HepG2 (cell line): ENCODE measurements around the gene NHLH2. TPM values are rescaled to one million over a fixed set of nuclear protein-coding genes. Genes with fewer than 3 reads are reported as not detected.

Source experiments
- MIER2 ChIP-seq: IDR thresholded peaks from 2 replicates; pipeline ENCODE4 v1.6.1; 2016; ENCODE audit warnings: missing biosample characterization, missing genetic modification reagents
- RFX3 ChIP-seq: IDR thresholded peaks from 2 replicates; pipeline ENCODE4 v1.6.1; 2016; ENCODE audit warnings: missing biosample characterization, missing genetic modification reagents
- STAT5B ChIP-seq: sonication (generic); formaldehyde crosslinking; IDR thresholded peaks from 2 replicates; pipeline ENCODE4 v1.4.0; 2020; ENCODE audit warnings: missing genetic modification reagents
- TBX3 ChIP-seq: fragments of 450-650 bp; IDR thresholded peaks from 2 replicates; pipeline ENCODE4 v1.6.1; 2017; ENCODE audit warnings: antibody characterized with exemption, mild to moderate bottlenecking, inconsistent platforms, borderline replicate concordance
- polyA plus RNA-seq, 8 experiments: library from polyadenylated mRNA; depleted of rRNA in 3 of 8; stranded (reverse) in 7 of 8; unstranded in 1 of 8; fragments of >200 nt; fragmentation: Illumina TruSeq in 4 of 8; extraction: Trizol in 4 of 8; gene quantifications; 2 replicates each; pipeline versions ENCODE4 v1.2.1 to v1.2.3, GENCODE V29; 2011 to 2016; ENCODE audit warnings: low read depth in 4 of 8, missing spikeins in 1 of 8, mixed read lengths in 1 of 8; ENCODE audit not compliant: insufficient read depth in 1 of 8
- total RNA-seq, 5 experiments: library from RNA; depleted of rRNA; stranded (reverse); fragments of >200 nt; fragmentation: Illumina TruSeq; extraction: Trizol; gene quantifications; 2 replicates each; pipeline ENCODE4 v1.2.3, GENCODE V29; 2016; ENCODE audit warnings: low read depth in 1 of 5
- TF ChIP-seq, protein P1 (sequence below): sonication (generic); formaldehyde crosslinking; IDR thresholded peaks from 2 replicates; pipeline ENCODE4 v1.4.0; 2020; ENCODE audit warnings: mild to moderate bottlenecking, missing genetic modification reagents

NHLH2 gene
- total and polyA plus RNA-seq, 2 of the 13 experiments (the other 11 are each of a cell fraction or from before 2014, with no cell fraction given), result not detected

DNA sequence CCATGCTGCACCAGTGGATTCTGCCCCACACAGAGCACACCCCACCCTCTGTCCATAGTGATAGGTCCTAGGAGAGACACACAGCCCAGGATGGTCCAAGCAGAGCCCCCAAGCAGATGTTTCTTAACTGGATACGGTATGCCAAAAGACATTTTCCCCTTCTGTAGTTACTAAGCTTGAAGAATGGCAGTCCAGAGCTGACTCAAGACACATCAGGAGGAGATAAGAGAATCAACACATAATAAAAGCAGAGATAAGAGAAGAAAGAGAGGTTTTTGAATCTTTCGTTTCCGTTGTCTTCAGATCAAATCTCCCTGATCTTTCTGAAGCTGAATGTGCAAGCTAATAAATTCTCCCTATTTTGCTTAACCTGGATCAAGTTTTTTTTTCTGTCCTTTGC is 50.6 kb downstream of the NHLH2 start (continued):
- TF ChIP-seq, protein P1, sequence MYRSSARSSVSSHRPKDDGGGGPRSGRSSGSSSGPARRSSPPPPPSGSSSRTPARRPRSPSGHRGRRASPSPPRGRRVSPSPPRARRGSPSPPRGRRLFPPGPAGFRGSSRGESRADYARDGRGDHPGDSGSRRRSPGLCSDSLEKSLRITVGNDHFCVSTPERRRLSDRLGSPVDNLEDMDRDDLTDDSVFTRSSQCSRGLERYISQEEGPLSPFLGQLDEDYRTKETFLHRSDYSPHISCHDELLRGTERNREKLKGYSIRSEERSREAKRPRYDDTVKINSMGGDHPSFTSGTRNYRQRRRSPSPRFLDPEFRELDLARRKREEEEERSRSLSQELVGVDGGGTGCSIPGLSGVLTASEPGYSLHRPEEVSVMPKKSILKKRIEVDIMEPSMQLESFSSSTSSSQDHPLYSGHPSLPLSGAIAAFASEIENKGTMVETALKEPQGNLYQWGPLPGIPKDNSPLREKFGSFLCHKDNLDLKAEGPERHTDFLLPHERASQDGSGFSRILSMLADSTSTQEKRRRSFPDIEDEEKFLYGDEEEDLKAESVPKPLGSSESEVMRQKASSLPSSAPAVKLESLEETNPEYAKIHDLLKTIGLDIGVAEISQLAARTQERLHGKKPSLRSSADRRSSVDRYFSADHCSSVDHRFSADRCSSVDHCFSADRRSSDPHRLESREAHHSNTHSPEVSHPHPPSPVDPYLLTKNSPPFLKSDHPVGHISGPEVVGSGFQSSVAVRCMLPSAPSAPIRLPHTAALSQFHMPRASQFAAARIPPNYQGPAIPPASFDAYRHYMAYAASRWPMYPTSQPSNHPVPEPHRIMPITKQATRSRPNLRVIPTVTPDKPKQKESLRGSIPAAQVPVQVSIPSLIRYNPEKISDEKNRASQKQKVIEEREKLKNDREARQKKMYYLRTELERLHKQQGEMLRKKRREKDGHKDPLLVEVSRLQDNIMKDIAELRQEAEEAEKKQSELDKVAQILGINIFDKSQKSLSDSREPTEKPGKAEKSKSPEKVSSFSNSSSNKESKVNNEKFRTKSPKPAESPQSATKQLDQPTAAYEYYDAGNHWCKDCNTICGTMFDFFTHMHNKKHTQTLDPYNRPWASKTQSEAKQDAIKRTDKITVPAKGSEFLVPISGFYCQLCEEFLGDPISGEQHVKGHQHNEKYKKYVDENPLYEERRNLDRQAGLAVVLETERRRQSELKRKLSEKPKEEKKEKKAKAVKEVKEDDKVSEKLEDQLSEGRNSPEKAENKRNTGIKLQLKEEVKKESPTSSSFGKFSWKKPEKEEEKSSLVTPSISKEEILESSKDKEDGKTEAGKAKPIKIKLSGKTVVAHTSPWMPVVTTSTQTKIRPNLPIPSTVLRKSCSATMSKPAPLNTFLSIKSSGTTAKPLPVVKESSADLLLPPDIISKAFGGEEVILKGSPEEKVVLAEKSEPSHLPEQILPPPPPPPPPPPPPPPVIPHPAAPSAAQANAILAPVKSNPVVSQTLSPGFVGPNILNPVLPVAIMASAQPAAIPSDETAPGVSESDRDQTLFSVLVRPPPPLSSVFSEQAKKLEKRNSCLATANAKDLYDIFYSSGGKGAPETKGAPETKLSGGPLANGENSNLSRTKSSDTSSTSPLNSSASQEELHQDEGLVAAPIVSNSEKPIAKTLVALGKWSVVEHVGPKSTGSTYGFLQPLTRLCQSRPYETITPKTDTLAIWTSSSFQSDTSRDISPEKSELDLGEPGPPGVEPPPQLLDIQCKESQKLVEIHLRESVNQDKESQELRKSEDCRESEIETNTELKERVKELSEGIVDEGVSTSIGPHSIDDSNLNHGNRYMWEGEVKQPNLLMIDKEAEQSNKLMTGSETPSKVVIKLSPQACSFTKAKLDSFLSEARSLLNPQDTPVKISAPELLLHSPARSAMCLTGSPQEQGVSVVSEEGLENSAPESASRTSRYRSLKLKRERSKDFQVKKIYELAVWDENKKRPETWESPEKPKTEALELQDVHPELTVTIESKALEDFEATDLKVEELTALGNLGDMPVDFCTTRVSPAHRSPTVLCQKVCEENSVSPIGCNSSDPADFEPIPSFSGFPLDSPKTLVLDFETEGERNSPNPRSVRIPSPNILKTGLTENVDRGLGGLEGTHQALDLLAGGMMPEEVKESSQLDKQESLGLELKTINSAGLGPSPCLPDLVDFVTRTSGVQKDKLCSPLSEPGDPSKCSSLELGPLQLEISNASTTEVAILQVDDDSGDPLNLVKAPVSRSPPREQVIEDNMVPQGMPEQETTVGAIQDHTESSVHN (CRISPR knock-in tag), result no peak
- TF ChIP-seq TBX3 (no peak), RFX3 (CRISPR knock-in tag) (no peak), MIER2 (CRISPR knock-in tag) (no peak), STAT5B (CRISPR knock-in tag) (no peak)
- TF ChIP-seq, all 625 proteins: peak for 0

Other genes starting within 250 kb of the NHLH2 start
- gene VANGL1, start 199.2 kb downstream of the NHLH2 start, total RNA-seq (2016; rRNA removed; fragmentation: Illumina TruSeq; extraction: Trizol), result 5.9 and 9.4 TPM in 2 replicates
- gene VANGL1, start 199.2 kb downstream of the NHLH2 start, polyA plus RNA-seq (2011; rRNA removed), result 5.3 TPM in 2 replicates
- not detected in 2 replicates for gene CASQ2, start 72.4 kb downstream of the NHLH2 start, total RNA-seq (2016; rRNA removed; fragmentation: Illumina TruSeq; extraction: Trizol)
- gene CASQ2, start 72.4 kb downstream of the NHLH2 start, polyA plus RNA-seq (2011; rRNA removed), result 0.05 TPM in 1 of 2 replicates, not detected in the other
- gene SLC22A15, start 135.4 kb upstream of the NHLH2 start, total RNA-seq (2016; rRNA removed; fragmentation: Illumina TruSeq; extraction: Trizol), result 0.24 and 0.27 TPM in 2 replicates
- gene SLC22A15, start 135.4 kb upstream of the NHLH2 start, polyA plus RNA-seq (2011; rRNA removed), result 1.7 and 2.3 TPM in 2 replicates